GM21528 (cell line): ENCODE results near the gene CCDC69.
A peak's percentile ranks its signal among the peaks of the same experiment; 100 is the strongest.

Experiments used
- ATAC-seq: cut with Tn5 transposase; IDR thresholded peaks from one replicate; pipeline ENCODE4 v1.9.1; 2021; ENCODE audit warnings: mild to moderate bottlenecking, moderate library complexity; ENCODE audit not compliant: unreplicated experiment, low FRiP score

The CCDC69 gene

DNA sequence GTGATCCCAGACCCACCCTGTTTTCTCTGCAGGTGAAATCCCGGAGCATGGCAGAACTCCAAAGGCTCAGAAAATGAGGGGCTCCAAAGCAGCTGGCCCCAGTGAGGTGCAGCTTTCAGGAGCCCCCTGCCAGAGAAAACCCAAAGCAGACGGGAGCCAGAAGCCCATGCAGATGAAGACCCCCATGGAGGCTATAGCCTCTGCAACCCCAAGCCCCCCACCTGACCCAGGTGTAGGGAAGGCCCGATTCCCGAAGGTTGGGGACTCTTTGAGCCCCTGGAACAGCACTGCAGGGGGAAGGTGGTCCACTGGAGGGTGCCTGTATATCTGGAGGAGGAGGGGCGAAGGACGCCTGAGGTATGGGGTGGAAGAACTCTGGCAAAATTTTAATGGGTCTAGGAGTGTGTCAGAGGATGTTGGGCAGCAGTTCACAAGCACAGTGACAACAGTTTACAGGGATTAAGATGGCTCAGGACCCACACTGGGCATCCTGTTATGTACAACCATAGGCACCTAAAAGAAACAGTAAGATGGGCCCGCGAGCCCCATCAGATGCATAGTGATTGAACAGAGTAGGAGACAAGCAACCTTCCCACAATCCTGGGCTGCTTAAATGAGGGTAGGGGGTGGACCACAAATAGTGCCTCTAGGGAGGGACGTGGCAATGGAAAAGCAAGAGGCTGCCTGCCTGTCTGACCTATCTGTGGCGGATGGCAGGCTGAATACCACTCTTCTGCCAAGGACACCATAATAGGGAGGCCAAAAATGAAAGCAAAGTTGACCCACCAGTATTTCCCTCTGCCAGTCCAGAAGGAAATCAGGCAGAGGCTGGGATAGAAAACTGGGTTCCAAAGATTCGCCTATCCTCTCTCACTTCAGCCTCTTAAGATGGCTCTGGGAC is 49.9 kb downstream of the CCDC69 start:
- no peak for ATAC-seq

DNA sequence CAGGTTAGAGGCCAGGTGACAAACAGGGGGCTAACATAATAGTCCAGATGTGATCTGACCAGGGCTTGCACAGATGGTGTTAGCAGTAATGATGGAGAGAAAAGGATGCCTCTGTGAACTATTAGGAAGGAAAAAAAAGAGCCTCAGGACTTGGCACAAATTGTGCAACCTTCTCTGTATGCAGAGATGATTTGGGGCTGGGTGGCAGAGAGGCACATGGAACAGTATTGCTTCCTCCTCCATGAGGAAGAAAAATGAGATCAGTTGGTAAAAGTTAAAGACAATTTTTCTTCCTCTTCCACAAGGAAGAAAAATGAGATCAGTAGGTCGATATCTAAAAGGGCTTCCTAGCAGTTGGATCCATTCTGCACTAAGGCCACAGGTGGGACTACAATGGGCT is 52.4 kb downstream of the CCDC69 start:
- ATAC-seq, result no peak

DNA sequence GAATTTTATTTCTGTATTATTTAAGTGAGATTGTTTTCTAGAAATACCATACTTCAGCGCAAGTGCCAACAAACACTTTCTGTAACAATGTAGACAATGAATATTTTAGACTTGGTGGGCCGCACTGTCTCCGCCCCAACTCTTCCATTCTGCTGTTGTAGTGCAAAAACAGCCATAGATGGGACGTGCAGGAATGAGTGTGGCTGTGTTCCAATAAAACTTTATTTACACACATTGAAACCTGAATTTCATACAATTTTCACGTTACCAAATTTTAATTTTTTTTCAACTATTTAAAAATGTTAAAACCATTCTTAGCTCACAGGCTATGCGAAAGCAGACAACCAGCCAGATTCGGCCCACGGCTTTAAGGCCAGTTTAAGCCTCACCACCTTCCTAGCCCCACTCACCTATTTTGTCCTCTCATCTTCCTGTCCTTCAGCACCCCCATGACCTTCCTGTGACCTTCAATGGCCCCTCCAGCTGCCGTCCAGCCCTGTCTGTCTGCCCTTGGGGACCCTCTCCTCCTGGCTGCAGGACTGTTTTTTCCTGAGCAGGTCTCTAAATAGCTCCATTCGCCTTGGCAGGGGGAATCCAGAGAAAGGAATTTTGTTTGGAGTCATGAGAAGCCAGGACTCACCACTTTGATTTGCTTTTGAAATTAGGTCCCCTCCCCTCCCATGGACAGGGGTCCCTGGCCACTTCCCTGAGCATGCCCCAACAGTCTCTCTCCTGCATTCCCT is 55.1 kb downstream of the CCDC69 start:
- no peak for ATAC-seq

GRCh38 chr5:151167022-151167421 is 56.9 kb downstream of the CCDC69 start:
- ATAC-seq, result no peak

- ATAC-seq, result peak; percentile 87
Observed at GRCh38 chr5:151164687-151165392, 59.1 kb downstream of the CCDC69 start.

GRCh38 chr5:151162776-151163175 is 61.1 kb downstream of the CCDC69 start:
- no peak for ATAC-seq

DNA sequence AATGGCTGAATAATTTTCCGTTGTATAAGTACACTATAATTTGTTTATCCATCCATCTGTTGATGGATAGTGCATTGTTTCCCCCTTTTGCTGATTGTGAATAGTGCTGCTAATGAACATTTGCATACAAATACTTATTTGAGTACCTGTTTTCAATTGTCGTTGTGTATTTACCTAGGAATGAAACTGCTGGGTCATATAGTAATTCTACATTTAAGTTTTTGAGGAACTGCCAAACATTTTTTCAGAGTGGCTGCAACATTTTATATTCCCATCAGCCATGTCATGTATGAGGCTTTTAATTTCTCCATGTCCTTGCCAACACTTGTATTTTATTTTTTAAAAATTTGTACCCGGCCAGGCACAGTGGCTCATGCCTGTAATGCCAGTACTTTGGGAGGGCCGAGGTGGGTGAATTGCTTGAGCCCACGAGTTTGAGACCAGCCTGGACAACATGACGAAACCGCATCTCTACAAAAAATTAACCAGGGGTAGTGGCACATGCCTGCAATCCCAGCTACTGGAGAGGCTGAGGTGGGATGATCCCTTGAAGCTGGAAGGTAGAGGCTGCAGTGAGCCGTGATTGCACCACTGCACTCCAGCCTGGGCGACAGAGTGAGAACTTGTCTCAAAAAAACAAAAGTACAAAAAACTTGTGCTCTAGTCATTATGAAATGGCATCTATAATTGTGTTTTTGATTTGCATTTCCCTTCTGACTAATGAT is 64.1 kb downstream of the CCDC69 start:
- no peak for ATAC-seq

DNA sequence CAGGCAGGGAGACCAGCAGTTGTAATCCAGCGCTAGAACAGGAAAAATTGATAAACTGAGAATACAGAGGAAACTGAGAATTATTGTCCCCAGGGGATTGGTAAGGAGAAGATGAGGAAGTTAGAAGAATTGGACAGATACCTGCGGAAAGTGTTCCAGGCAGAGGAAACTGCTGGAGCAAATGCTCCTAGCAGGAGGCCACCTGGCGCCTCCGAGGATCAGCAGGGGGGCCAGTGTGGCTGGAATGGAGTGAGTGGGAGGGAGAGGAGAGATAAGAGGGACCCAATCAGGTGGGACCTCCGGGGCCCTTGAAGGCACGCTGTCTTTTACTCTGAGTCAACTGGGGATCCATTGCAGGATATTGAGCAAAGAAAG is 65.6 kb downstream of the CCDC69 start:
- no peak for ATAC-seq

DNA sequence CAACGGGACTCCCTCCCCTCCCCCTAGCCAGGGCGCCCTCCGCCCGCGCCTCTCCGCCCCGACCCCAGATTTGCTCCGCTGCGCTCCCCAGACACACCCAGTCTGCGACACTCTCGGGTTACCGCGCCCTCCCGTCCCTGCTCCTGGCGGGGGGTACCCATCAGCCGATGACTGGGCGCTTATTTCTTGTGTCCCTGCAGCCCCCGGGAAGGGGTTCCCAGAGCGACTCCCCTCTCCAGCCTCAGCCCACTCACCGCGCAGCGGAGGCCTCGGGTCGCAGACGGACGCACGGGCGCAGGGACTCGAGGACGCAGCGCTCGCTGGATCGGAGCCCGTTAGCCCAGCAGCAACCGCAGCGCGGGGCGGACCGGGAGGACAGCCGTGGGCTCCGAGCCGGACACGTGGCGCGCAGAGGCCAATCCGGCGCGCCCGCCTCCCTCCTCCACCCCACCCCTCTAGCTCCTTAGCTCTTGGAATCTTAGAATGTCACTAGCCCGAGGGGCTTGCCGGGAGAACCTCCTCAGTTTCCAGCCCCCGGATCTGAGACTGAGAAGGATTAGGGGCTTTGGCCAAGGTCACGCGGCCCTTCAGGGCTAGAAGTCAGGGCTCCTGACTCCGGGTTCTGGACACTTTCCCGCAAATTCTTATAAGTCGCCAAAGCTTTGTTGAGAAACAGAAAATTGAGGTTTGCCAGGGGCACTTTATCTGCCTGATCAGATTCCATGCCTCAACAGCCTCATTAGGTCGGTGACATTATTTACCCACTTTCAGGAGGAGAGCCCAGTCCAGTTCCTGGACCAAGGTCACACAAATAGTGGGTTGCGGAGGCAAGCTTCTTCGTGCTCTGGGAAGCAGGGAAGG is 66.2 kb downstream of the CCDC69 start, which contains the start of gene ANXA6:
Gene ANXA6 (minus strand): TSS at position 354 of the 861 bp plus-strand sequence. CDS start 9,878 bp downstream, outside the sequence.
- ATAC-seq, result peak; percentile 38

- no peak for ATAC-seq
Observed at GRCh38 chr5:151156507-151157420, 67.1 kb downstream of the CCDC69 start.

- peak; percentile 28 for ATAC-seq
Observed at GRCh38 chr5:151155775-151156506, 68.0 kb downstream of the CCDC69 start.

DNA sequence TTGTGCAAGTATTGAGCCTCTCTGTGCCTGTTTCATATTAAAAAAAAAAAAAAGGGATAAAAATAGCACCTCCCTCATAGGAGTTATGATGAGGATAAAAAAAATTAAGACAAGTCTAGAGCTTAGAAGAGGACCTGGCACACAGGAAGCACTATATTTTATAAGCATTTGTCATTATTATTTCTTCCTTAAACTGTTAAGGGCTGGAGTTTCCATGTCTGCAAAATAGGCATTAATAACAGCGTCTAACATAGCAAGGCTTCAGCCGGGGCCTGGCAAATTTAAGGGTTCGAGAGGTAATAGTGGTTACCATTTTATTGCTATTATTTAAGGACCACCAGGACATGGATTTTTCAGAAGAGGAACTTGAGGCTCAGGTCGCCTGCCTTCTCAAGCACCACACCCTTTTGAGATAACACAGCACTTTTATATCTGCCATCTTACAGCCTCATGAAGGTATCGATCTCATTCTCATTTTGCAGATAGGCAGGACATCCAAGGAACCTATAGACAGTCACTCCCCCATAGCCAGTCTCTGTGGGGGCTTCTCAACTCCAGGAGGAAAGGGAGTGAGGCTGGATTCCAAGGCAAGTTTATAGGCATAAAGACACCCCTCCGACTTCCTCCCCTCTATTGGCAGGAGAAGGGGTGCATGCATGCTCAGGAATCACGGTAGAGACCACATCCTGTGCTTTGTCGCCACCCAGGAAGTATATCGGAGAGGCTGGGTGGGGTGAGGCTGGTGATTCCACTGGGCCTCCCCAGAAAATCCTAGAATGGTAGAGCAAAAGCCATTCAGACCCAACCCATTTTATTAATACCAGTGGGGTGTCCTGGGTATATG is 68.7 kb downstream of the CCDC69 start:
- ATAC-seq, result peak; percentile 25

GRCh38 chr5:151153766-151154272 is 70.1 kb downstream of the CCDC69 start:
- no peak for ATAC-seq

- ATAC-seq, result no peak
Observed at GRCh38 chr5:151153300-151153699, 70.6 kb downstream of the CCDC69 start.

- peak; percentile 22 for ATAC-seq
Observed at GRCh38 chr5:151151793-151152192, 72.1 kb downstream of the CCDC69 start.

DNA sequence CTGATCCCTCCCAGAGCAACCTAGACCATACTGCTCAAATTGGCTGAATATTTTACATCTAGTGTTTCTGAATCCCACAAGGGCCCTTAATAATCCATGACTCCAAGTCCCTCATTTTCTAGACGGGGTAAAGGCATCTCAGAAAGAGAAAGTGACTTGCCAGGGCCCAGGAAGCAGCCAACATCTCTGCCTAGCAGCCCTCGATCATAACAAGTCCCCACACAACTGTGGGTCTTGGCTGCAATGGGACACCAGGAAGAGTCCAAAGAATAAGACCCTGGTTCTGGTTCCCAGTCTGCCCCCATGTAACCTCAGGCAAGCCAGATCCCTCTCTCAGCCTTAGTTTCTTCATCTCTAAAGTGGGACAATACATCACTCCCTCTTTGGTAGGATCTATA is 72.6 kb downstream of the CCDC69 start:
- ATAC-seq, result no peak
